Cardiac atrium fibroblast (primary cell): ENCODE data around the gene THPO. TPM values are rescaled to one million over a fixed set of nuclear protein-coding genes. Genes with fewer than 3 reads are reported as not detected.

ENCODE experiments used
- total RNA-seq: library from RNA; depleted of rRNA; stranded (reverse); fragments of >200 nt; gene quantifications from 2 replicates; pipeline ENCODE4 v1.2.3, GENCODE V29; 2015

Gene THPO
- not detected in 2 replicates for total RNA-seq

GRCh38 chr3:184377882-184378445 is at the start of gene THPO:
THPO (minus strand) TSS chr3:184378207; CDS start chr3:184376259, 1,948 bp downstream.

GRCh38 chr3:184379358-184380184 is 1.6 kb upstream of the THPO start, which contains the start of gene CHRD:
CHRD (plus strand) TSS chr3:184380054; CDS start chr3:184380319, 265 bp downstream.

GRCh38 chr3:184361532-184361931 is 16.5 kb downstream of the THPO start, which contains the start of the genes CLCN2 and POLR2H:
CLCN2 (minus strand) TSS chr3:184361605; CDS start chr3:184361479, 126 bp downstream.
POLR2H (plus strand) TSS chr3:184361710; CDS start chr3:184363493, 1,783 bp downstream.

GRCh38 chr3:184337399-184337714 is 40.6 kb downstream of the THPO start, which contains the start of gene FAM131A:
FAM131A (plus strand) TSS chr3:184337600; CDS start chr3:184337631, 31 bp downstream.

Other genes with a start within 250 kb of the THPO start
- 18.6 and 22.2 TPM in 2 replicates for gene EIF2B5, start 242.8 kb downstream of the THPO start, total RNA-seq
- gene DVL3, start 222.8 kb downstream of the THPO start, total RNA-seq = 30.7 and 34.8 TPM in 2 replicates
- 371 and 429 TPM in 2 replicates for gene AP2M1, start 203.4 kb downstream of the THPO start, total RNA-seq
- gene ABCF3, start 192.0 kb downstream of the THPO start, total RNA-seq = 51.1 and 56.2 TPM in 2 replicates
- gene VWA5B2, start 148.6 kb downstream of the THPO start, total RNA-seq = not detected in 2 replicates
- 46.8 and 89.0 TPM in 2 replicates for gene ALG3, start 129.2 kb downstream of the THPO start, total RNA-seq
- gene EEF1AKMT4, start 128.5 kb downstream of the THPO start, total RNA-seq = 3.6 and 5.2 TPM in 2 replicates
- 0.65 TPM in 1 of 2 replicates, not detected in the other for gene CAMK2N2, start 116.7 kb downstream of the THPO start, total RNA-seq
- gene ECE2, start 102.2 kb downstream of the THPO start, total RNA-seq = not detected in 2 replicates
- gene PSMD2, start 79.0 kb downstream of the THPO start, total RNA-seq = 240 and 344 TPM in 2 replicates
- gene EIF4G1, start 63.6 kb downstream of the THPO start, total RNA-seq = 296 and 333 TPM in 2 replicates
- gene FAM131A, start 40.6 kb downstream of the THPO start, total RNA-seq = 15.9 and 24.2 TPM in 2 replicates
- 3.1 and 4.5 TPM in 2 replicates for gene CLCN2, start 16.6 kb downstream of the THPO start, total RNA-seq
- 75.7 and 85.4 TPM in 2 replicates for gene POLR2H, start 16.5 kb downstream of the THPO start, total RNA-seq
- gene CHRD, start 1.8 kb upstream of the THPO start, total RNA-seq = 0.18 and 0.32 TPM in 2 replicates
- gene EPHB3, start 183.6 kb upstream of the THPO start, total RNA-seq = 1.3 and 3.4 TPM in 2 replicates